ENCODE results near the gene GPC6.

Gene GPC6

GRCh38 chr13:93984052-93984451 lies 757.4 kb downstream of the GPC6 start:
- H3K27me3 ChIP-seq (ENCODE audit: insufficient read depth, low read depth, severe bottlenecking), result no peaks in the 10 kb centered on the region
- H3K4me3 ChIP-seq (ENCODE audit: low read depth, low read length), result no peak overlapping the region
- no peak overlapping the region for H3K27ac ChIP-seq
- TF ChIP-seq, protein P1, sequence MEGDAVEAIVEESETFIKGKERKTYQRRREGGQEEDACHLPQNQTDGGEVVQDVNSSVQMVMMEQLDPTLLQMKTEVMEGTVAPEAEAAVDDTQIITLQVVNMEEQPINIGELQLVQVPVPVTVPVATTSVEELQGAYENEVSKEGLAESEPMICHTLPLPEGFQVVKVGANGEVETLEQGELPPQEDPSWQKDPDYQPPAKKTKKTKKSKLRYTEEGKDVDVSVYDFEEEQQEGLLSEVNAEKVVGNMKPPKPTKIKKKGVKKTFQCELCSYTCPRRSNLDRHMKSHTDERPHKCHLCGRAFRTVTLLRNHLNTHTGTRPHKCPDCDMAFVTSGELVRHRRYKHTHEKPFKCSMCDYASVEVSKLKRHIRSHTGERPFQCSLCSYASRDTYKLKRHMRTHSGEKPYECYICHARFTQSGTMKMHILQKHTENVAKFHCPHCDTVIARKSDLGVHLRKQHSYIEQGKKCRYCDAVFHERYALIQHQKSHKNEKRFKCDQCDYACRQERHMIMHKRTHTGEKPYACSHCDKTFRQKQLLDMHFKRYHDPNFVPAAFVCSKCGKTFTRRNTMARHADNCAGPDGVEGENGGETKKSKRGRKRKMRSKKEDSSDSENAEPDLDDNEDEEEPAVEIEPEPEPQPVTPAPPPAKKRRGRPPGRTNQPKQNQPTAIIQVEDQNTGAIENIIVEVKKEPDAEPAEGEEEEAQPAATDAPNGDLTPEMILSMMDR (IDR thresholded peaks at IDR 0.05; ENCODE audit: low read depth, low read length), result no peak
- H3K36me3 ChIP-seq, result no peaks in the 10 kb centered on the region
- no peaks in the 10 kb centered on the region for H3K9me3 ChIP-seq (ENCODE audit: severe bottlenecking)
- no peak for DNase-seq

DNA sequence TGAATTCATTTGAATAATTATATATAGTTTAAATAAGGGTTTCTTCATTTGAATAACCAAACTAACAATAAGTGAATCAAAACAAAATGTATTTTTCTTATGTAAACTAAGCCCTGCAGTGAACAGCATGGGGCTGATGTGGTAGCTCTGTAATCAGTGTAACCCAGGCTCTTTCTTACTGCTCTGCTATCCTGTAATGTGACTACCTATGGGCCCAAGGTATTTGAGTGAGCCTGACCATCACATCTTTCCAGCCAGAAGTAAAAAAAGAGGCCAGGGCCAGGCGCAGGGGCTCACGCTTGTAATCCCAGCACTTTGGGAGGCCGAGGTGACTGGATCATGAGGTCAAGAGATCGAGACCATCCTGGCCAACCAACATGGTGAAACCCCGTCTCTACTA lies 758.3 kb downstream of the GPC6 start:
- Histone ChIP-seq H3K27ac (no peak overlapping the region), H3K27me3 (ENCODE audit: insufficient read depth, low read depth, severe bottlenecking) (no peaks in the 10 kb centered on the region), H3K36me3 (no peaks in the 10 kb centered on the region), H3K4me3 (ENCODE audit: low read depth, low read length) (no peak overlapping the region), H3K9me3 (ENCODE audit: severe bottlenecking) (no peaks in the 10 kb centered on the region)
- no peak for DNase-seq
- TF ChIP-seq, protein P1 (IDR thresholded peaks at IDR 0.05; ENCODE audit: low read depth, low read length), result no peak

- DNase-seq, result no peak
Observed at GRCh38 chr13:93987458-93987857, 760.9 kb downstream of the GPC6 start.

DNA sequence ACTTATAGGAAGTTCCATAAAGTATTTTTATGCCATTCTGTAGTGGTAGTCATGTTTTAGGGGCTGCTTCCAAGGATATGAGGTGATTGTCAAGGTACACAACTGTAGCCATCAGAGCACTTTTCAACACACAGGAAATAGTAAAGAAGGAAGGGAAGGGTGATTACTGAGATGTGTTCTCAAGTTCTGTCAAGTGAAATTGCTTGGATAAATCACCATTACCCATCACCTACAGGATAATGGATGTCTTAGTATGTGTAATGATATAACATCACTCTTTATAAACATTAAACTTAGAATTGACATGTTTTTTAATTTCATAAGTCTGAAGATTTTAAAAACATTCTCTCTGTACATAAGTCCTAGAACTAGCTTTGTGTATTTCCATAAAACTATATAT lies 765.0 kb downstream of the GPC6 start:
- Histone ChIP-seq H3K36me3 (peaks cover 3% of the 10 kb centered on the region; the same call in 1 of the 2 replicates), H3K27me3 (ENCODE audit: insufficient read depth, low read depth, severe bottlenecking) (no peaks in the 10 kb centered on the region), H3K9me3 (ENCODE audit: severe bottlenecking) (no peaks in the 10 kb centered on the region), H3K4me3 (ENCODE audit: low read depth, low read length) (no peak overlapping the region), H3K27ac (no peak overlapping the region)
- no peak for DNase-seq
- TF ChIP-seq, protein P1 (IDR thresholded peaks at IDR 0.05; ENCODE audit: low read depth, low read length), result no peak

More at GRCh38 chr13:93987458-93987857, 760.9 kb downstream of the GPC6 start:
- H3K27ac ChIP-seq, result no peak overlapping the region
- H3K27me3 ChIP-seq (ENCODE audit: insufficient read depth, low read depth, severe bottlenecking), result no peaks in the 10 kb centered on the region
- TF ChIP-seq, protein P1 (IDR thresholded peaks at IDR 0.05; ENCODE audit: low read depth, low read length), result no peak
- no peaks in the 10 kb centered on the region for H3K36me3 ChIP-seq
- H3K9me3 ChIP-seq (ENCODE audit: severe bottlenecking), result no peaks in the 10 kb centered on the region
- no peak overlapping the region for H3K4me3 ChIP-seq (ENCODE audit: low read depth, low read length)

- Histone ChIP-seq H3K27ac (no peak overlapping the region), H3K9me3 (ENCODE audit: severe bottlenecking) (no peaks in the 10 kb centered on the region), H3K27me3 (ENCODE audit: insufficient read depth, low read depth, severe bottlenecking) (no peaks in the 10 kb centered on the region), H3K36me3 (peaks cover 3% of the 10 kb centered on the region; the same call in 1 of the 2 replicates), H3K4me3 (ENCODE audit: low read depth, low read length) (no peak overlapping the region)
- TF ChIP-seq, protein P1 (IDR thresholded peaks at IDR 0.05; ENCODE audit: low read depth, low read length), result no peak
- no peak for DNase-seq
Observed at GRCh38 chr13:93996481-93996880, 769.9 kb downstream of the GPC6 start.

DNA sequence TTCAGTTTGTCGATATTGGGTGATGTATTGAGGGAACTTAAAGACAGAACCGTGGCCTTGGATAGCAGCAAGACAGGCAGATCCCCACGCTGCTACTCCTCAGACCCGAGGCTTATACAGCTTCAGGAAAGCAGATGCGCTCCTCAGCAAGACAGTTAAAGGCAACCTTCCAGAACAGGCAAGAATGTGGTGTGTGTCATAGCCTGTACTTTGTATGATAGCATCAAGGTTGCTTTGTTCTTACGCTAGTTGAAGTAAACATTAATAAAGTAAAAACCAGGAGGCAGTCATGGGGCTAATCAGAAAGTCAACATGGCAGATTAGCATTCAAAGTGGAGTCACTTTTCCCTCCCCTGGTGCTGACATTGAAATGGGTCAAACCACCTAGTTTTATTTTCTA lies 779.7 kb downstream of the GPC6 start:
- TF ChIP-seq, protein P1 (IDR thresholded peaks at IDR 0.05; ENCODE audit: low read depth, low read length), result no peak
- no peak for DNase-seq
- Histone ChIP-seq H3K9me3 (ENCODE audit: severe bottlenecking) (no peaks in the 10 kb centered on the region), H3K27me3 (ENCODE audit: insufficient read depth, low read depth, severe bottlenecking) (no peaks in the 10 kb centered on the region), H3K27ac (no peak overlapping the region), H3K36me3 (peaks cover 12% of the 10 kb centered on the region), H3K4me3 (ENCODE audit: low read depth, low read length) (no peak overlapping the region)
